NCI-H774 (cell line): ENCODE results near the gene MCTP1.

Experiments
- DNase-seq: peaks from one replicate; lab custom pipeline; 2025; lab: John Stamatoyannopoulos, UW

MCTP1 gene

DNA sequence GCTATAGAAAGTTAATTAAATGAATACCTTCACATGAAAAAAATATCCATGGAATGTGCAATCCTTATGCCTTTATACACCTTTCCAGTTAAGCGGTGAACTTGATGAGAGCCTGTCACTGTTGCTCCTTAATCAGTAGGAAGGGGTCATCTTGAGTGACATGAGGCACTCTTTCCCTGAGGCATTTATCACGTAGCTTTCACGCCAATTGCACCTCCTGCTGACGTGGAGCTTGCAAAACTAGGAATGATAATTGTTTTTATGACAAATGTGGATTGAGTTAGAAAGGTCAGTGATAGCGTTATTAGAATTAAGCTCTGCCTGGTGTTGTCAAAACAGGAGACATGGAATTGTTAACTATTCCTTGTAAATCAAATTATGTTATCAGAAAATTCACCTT is 586.7 kb downstream of the MCTP1 start:
- no peak for DNase-seq

DNA sequence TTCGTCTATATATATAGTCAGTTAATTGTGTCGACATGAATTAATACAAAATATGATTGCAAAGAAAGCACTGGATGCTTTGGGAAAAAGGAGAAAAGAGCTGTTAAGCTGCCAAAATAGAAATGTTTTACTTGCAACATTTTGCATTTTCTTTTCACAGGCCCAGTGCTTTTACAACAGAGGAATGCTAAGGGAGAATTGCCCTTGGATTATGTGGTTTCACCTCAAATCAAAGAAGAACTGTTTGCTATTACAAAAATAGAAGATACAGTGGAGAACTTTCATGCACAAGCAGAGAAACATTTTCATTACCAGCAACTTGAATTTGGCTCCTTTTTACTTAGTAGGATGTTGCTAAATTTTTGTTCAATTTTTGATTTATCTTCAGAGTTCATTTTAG is 590.2 kb downstream of the MCTP1 start:
- DNase-seq: no peak

DNA sequence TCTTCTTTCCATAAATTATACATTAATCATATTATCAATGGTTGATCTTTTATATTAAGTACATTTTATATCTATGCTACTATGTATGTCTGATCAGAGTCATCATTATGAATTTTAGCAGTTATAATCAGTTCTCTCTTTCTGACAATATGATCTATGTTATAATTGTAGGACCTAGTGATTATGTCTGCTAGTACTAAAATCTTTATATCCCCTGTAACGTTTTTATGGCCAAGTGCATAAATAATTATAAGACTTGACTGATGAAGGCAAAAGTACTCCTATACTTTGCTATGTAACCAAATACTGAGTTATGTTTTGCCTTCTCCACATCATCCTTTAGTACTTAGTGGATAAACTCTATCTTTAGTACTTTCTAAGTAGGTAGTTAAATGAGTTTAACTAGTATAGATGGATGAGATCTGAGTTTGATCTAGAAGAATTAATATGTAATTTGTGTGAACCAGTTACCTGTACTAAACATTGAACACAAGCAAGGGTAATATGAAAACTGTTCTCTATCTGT is 591.0 kb downstream of the MCTP1 start:
- no peak for DNase-seq

DNA sequence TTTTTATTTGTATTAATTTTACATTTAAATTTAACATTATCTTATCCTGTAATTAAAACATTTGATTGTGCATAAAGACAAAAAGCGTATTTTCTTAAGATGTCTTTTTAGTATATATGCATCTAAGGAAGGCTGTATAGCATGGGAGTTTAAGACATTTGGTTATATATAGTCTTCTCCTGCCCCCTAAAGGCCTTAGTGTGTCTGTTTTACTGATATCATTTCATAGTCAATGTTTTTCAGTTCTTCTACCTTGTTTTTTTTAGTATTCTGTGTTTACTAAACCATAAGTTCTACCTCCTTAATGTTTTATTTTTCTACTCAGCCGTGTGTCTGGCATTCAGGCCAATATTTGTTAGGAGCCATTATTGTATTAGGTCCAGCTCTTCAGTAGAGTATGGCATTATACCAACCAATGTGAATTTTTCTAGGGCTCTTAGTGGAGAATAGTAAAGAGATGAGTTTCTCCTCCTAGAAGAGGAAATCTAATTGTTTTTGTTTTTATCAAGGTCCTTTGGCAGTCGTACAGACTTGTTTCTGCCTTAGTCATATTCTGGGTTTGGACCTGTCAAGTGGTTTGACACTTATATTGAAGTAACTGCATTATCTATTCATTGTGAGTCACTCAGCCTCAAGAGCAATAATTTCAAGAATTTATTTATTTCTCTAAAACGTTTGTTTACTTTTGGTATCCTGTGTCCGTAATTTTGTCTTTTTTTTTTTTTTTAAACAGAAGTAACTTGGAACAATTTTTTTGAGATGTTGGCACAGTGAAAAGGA is 591.7 kb downstream of the MCTP1 start:
- no peak for DNase-seq

DNA sequence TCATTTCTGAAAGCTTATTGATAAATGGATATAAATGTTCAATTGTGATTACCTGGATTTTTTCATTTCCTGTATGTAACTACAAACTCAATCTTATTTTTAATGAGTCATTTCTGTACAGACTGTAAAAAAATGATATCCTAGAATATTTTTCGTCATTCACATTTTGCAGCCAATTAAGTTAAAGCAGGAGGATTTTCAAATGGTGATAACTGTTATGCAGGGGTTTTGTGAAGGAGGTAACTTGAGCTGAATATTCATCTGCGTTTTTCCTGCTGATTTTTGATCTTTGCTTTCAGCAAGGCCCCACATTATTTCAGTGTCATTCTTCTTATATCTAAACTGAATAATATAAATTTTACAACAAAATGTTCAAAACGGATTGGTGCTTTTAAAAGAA is 592.3 kb downstream of the MCTP1 start:
- DNase-seq: no peak

DNA sequence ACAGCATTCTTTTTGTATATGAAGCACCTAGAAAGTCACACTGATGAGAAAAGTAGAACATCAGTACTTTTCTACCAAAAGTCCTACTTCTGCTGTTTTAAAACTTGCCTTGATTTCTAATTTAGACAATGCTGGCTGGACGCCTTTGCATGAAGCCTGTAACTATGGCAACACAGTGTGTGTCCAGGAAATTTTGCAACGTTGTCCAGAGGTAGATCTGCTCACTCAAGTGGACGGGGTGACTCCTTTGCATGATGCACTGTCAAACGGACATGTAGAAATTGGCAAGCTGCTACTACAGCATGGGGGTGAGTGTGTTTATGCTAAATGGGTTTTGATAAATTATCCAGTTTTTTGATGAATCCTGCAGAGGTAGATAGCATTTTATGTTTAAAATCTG is 592.9 kb downstream of the MCTP1 start:
- DNase-seq: peak; percentile 48

DNA sequence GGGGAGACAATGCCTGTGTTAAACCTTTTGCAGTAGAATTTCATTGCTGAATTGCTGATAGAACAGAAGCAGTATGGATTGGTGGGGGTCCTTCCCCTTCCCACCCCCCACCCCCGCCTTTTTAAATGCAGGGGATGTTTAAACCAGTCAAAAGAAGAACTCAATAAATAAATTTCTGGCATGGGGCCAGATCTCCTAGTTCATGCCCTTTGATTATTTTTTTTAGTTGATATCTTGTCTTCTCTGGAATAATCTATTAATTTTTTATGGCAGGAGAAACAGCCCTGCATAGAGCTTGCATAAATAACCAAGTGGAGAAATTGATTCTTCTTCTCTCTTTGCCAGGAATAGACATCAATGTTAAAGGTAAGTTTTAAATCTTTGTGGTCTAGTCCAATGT is 593.6 kb downstream of the MCTP1 start:
- DNase-seq: no peak

DNA sequence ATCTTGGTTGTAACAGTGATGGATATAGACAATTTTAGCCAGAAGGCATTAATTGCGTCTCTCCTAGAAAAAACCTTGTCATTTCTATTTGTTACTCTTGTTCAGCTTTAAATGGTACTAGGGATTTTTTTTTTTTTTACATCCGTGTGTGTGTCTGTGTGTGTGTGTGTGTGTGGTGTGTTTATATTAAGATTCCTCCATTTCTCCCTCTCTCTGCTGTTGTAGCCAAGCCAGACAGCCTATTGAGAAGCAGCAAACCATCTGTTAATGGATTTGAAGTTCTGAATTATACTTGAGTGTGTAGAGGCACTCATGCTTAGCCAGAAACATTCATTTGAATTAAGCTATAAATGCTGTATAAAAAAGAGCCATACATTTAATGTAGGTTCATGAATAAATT is 594.1 kb downstream of the MCTP1 start:
- DNase-seq: no peak

DNA sequence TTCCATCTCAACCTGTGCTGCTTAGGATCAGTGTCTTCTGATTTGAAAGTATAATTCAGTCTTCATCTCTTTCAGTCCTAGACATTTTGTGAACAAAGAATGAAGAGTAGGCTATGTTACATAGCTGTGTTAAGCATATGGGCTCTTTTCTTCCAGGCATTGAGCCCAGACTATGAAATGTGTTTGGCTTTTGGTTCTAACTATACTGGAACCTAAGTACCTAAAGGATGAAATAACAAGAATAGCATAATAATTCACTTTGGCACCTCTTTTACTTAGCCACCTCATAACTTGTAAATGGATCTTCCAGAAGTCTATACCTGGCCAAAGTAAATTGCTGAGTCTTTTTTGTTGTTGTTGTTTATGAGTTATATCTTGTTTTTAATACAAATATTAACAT is 595.0 kb downstream of the MCTP1 start:
- no peak for DNase-seq

DNA sequence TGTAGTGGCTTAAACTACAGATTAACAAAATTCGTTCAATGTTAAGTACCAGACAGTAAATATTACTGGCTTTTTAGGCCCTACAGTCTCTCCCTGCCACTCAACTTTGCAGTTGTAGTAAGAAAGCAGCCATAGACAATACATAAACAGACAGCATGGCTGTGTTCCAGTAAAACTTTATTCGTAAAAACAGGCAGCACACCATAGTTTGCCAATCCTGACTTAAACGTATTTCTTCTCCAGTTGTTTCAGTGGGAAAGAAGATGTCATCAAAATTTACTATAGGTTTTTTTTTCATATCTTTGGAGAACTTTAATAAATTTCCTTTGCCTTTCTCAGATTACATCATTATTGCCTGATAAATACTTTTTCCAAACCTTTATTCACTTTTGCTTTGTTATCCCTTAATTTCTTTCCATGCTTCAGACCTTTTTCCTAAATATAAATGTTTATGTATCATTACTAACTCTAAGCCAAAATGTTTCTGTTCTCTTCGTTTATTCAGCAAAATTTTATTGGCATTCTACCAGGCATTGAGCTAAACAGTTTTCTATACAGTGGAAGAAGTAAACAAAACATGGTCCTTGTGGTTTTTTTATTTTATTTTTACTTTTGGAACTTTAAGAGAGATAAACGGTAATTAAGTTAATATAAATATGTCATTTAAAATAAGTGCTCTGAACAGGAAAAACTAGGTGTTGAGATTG is 601.9 kb downstream of the MCTP1 start:
- no peak for DNase-seq

DNA sequence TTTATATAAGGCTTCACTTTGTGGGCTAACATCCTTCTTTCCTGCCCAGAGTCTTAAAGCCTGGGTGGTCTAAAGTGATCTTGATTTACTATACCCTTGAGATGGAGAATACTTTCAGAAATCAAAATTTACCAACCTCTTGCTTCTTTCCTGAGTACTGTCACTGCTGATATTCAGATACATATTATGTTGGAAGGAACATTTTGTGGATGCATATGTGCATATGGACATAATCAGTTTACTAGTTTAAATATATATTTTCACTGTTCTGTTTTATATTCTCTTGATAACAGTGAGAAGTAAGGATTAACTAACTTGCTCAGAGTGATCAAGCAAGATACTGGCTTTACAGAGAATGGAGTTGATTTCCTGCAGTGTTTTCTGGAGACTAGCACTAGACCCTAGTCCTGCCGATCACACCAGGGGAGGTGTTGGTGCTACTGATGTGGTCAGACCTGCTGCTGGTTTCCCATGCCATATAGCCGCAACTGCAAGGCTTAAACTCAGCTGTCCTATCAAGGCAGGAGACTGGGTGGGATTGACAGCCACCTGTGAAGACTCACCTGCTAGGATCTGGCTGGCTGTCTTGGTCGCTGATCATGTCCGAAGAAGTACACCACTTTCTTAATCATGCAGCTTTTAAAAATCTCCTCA is 608.8 kb downstream of the MCTP1 start:
- no peak for DNase-seq

DNA sequence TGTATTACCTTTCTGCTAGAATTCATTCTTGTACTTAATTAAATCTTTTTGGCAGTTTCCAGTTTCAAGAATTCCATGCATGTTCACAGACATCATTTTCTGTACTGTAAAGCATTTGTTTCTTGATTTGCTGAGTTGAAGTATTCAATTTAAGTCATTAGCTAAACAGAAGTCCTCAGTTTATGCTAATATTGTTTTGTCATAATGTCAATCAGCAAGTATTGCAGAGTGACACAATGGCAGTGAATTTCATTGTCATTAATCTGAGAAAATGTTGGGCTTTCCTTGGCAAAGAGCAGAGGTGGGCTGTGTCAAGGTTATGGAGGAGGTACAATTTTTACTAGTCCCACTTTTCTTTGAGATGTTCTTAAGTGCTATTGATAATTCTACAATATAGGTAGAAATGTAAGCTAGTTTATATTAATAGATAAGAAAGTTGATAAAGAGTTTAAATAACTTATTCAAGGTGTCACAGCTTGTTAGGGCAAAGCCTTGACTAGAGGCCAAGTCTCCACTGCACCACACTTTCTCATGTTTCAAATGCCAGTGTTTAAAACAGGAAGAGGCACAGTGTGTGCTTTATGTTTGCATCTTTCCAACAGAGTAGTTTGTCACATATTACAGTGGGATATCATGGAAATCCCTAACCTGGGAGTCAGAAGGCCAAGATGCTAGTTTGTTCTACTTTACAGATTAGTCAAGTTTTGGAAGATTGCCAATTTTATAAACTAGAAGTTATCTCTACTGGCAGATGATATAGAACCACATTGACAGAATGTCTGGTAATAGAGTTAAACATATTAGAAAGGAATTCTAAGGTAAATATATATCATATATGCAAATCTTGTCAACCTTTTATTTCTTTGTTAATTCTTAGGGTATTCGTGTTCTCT is 610.2 kb downstream of the MCTP1 start:
- DNase-seq: no peak

DNA sequence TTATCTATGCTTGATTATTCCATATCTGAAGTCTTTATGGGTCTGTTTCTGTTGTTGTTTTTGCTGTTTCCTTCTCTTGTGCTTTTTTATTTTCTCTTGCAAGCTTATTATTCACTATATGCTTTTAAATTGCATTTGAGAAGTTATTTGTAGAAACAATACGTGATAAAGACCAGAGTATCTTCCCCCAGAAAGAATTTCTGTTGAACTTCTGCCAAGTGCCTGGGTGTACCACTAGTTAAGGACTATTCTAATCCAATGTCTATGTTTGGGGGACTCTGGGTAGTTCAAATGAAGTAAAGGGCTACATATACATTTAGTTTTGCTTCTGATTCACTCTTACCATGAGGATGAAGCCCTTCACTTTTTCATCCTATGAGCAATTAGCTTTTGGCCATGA is 612.1 kb downstream of the MCTP1 start:
- DNase-seq: no peak

DNA sequence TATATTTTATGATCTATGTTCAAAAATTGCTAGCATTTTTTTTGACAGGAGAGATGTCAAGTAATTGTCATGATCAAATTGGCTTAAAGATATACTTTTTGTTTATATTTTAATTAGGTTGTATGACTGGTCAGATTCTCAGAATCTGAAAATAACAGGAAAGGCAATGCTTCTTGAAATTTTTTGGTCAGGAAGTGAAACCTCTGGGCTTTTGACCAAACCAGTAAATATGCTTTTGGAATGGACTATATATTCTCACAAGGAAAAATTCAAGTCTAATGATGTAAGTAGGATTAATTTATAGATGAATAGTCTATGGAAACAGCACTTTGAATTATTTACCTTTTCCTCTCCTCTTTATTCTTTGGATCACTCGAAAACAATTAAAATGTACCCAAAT is 614.2 kb downstream of the MCTP1 start:
- DNase-seq: no peak

DNA sequence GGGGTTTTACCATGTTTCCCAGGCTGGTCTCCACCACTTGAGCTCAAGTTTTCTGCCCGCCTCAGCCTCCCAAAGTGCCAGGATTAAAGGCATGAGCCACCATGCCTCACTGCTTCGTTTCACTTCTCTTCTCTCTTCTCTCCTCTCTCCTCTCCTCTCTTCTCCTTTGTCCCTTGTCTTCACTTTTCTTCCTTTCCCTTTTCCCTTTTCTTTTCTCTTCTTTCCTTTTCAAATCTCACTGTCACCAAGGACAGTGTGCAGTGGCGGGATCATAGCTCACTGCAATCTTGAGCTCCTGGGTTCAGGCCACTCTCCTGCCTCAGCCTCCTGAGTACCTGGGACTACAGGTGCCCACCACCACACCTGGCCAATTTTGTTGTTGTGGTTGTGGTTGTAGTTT is 617.0 kb downstream of the MCTP1 start:
- DNase-seq: no peak

DNA sequence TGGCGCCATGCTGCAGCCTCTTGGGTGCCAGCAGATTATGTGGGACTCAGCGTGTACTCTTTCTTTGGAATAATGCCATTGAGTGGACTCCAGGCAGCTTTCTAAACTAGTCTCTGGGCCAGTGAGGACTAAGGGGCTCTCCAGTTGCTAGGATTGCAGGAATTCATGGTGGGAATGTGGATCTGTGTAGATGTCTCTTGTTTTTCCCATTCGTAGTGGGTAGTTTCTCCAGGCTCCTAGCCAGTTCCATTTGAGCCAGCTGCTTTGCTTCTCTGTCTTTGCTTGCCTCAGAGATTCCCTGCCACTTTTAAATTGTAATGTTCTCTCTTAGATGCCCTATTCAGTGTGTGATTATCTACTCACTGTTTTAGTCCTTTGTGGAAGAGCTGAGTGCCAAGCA is 623.8 kb downstream of the MCTP1 start:
- DNase-seq: no peak

DNA sequence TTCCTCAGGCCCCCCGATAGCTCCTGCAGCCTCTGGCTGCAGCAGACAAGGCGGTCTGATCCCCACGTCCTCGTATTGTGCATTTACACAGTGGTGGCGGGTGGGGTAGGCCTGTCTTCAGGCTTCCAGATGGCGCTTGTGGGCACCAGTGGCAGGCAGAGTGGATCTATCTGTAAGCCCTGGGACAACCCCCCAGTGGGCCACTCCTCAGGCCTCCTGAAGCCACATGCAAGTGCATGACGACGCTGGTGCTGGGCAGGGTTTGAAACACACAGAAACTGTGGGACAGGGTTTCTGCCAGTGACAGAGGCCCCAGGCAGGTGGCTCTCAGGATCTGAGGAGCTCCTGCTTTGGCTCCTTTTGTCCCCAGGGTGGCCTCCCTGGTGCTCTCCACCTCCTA is 624.4 kb downstream of the MCTP1 start:
- DNase-seq: no peak

DNA sequence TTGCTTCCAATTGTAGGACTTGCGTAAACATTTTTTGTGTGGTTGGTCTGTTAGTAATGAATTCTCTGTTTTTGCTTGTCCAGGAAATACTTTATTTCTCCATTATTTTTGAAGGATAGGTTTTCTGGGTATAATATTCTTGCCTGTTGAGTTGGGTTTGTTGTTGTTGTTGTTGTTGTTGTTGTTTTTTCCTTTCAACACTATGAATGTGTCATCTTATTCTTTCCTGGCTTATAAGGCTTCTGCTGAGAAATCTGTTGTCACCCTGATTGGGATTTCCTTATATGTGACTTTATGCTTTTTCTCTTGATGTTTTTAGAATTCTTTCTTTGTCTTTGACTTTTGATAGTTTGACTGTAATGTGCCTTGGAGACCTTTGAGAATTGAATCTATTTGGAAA is 626.6 kb downstream of the MCTP1 start:
- DNase-seq: no peak
